Sigmoid colon (tissue), 4 donors: ENCODE measurements around the gene DNAH3.

ENCODE experiments used
- POLR2AphosphoS5 ChIP-seq, 4 donors: sonication (generic); formaldehyde crosslinking; IDR thresholded peaks; one replicate each; pipeline ENCODE4 v1.6.1; 2017; ENCODE audit warnings: antibody characterized with exemption in 4 of 4
- TF ChIP-seq, protein P1 (sequence below), 4 experiments: fragments of 450-650 bp in 3 of 4; fragments of 200-600 bp in 1 of 4; IDR thresholded peaks; one replicate each; pipeline ENCODE4 v1.5.1; 2016 to 2019; ENCODE audit warnings: antibody characterized with exemption in 4 of 4, mild to moderate bottlenecking in 3 of 4, moderate library complexity in 2 of 4

DNA sequence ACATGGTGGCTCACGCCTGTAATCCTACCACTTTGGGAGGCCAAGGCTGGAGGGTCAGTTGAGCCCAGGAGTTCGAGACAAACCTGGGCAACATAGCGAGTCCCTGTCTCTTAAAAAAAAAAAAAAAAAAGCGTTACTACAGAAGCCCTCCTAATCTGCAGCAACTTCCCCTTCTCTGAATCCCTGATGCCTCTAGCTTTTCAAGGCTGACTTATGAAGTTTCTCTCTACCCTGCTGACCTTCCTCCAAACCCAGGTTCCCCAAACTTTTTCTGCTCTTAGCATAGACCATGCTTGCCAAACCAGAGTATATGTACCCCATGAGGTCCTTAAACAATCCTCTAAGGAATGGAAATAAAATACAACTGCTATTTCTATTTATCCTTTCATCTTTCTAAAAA is 233.7 kb downstream of the DNAH3 start:
- TF ChIP-seq, protein P1, sequence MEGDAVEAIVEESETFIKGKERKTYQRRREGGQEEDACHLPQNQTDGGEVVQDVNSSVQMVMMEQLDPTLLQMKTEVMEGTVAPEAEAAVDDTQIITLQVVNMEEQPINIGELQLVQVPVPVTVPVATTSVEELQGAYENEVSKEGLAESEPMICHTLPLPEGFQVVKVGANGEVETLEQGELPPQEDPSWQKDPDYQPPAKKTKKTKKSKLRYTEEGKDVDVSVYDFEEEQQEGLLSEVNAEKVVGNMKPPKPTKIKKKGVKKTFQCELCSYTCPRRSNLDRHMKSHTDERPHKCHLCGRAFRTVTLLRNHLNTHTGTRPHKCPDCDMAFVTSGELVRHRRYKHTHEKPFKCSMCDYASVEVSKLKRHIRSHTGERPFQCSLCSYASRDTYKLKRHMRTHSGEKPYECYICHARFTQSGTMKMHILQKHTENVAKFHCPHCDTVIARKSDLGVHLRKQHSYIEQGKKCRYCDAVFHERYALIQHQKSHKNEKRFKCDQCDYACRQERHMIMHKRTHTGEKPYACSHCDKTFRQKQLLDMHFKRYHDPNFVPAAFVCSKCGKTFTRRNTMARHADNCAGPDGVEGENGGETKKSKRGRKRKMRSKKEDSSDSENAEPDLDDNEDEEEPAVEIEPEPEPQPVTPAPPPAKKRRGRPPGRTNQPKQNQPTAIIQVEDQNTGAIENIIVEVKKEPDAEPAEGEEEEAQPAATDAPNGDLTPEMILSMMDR (IDR thresholded peaks at IDR 0.05), result no peak
- no peak for TF ChIP-seq POLR2AphosphoS5 (IDR thresholded peaks at IDR 0.05)
